ENCODE results near the gene ACOT7.
"Not testable (repeated sequence)": the region's sequence is repeated elsewhere in the genome, so short reads cannot be mapped to it uniquely, and the experiment has no call there.

Gene ACOT7

GRCh38 chr1:6316240-6317097 lies 77.1 kb downstream of the ACOT7 start:
- Mint-ChIP-seq H3K36me3 (ENCODE audit: low read depth) (peaks cover 2% of the 10 kb centered on the region), H3K27me3 (ENCODE audit: low read depth) (no peaks in the 10 kb centered on the region), H3K4me1 (ENCODE audit: low read depth) (no peaks in the 10 kb centered on the region), H3K9me3 (no peaks in the 10 kb centered on the region), H3K27ac (no peak overlapping the region), H3K4me3 (no peak overlapping the region)

GRCh38 chr1:6314503-6314902 lies 79.1 kb downstream of the ACOT7 start:
- H3K36me3 Mint-ChIP-seq (ENCODE audit: low read depth) = peaks cover 2% of the 10 kb centered on the region

GRCh38 chr1:6313393-6314200 lies 80.0 kb downstream of the ACOT7 start:
- no peak overlapping the region for H3K4me3 Mint-ChIP-seq
- H3K27ac Mint-ChIP-seq = no peak overlapping the region
- H3K9me3 Mint-ChIP-seq = peaks cover under 1% of the 10 kb centered on the region
- H3K36me3 Mint-ChIP-seq (ENCODE audit: low read depth) = peaks cover 2% of the 10 kb centered on the region
- no peaks in the 10 kb centered on the region for H3K27me3 Mint-ChIP-seq (ENCODE audit: low read depth)
- no peaks in the 10 kb centered on the region for H3K4me1 Mint-ChIP-seq (ENCODE audit: low read depth)

More at GRCh38 chr1:6314503-6314902, 79.1 kb downstream of the ACOT7 start:
- Mint-ChIP-seq H3K9me3 (no peaks in the 10 kb centered on the region), H3K4me1 (ENCODE audit: low read depth) (no peaks in the 10 kb centered on the region), H3K27me3 (ENCODE audit: low read depth) (no peaks in the 10 kb centered on the region), H3K4me3 (no peak overlapping the region), H3K27ac (no peak overlapping the region)

GRCh38 chr1:6310116-6310848 lies 83.3 kb downstream of the ACOT7 start:
- no peak overlapping the region for H3K27ac Mint-ChIP-seq
- peaks cover 16% of the 10 kb centered on the region for H3K9me3 Mint-ChIP-seq
- H3K4me3 Mint-ChIP-seq = no peak overlapping the region
- H3K36me3 Mint-ChIP-seq (ENCODE audit: low read depth) = peaks cover 9% of the 10 kb centered on the region
- H3K27me3 Mint-ChIP-seq (ENCODE audit: low read depth) = no peaks in the 10 kb centered on the region
- peaks cover 1% of the 10 kb centered on the region for H3K4me1 Mint-ChIP-seq (ENCODE audit: low read depth)

GRCh38 chr1:6309564-6309963 lies 84.0 kb downstream of the ACOT7 start:
- H3K4me3 Mint-ChIP-seq = no peak overlapping the region
- H3K4me1 Mint-ChIP-seq (ENCODE audit: low read depth) = peaks cover 1% of the 10 kb centered on the region
- peak overlapping the region; percentile 62 for H3K27ac Mint-ChIP-seq
- H3K36me3 Mint-ChIP-seq (ENCODE audit: low read depth) = peaks cover 9% of the 10 kb centered on the region
- peaks cover 16% of the 10 kb centered on the region for H3K9me3 Mint-ChIP-seq
- H3K27me3 Mint-ChIP-seq (ENCODE audit: low read depth) = no peaks in the 10 kb centered on the region

- Mint-ChIP-seq H3K36me3 (ENCODE audit: low read depth) (peaks cover 9% of the 10 kb centered on the region), H3K4me1 (ENCODE audit: low read depth) (peaks cover 1% of the 10 kb centered on the region), H3K4me3 (no peak overlapping the region), H3K27me3 (ENCODE audit: low read depth) (no peaks in the 10 kb centered on the region), H3K27ac (no peak overlapping the region), H3K9me3 (peaks cover 16% of the 10 kb centered on the region)
Measured at GRCh38 chr1:6308449-6308848, 85.1 kb downstream of the ACOT7 start.

GRCh38 chr1:6307682-6308081 lies 85.9 kb downstream of the ACOT7 start:
- H3K36me3 Mint-ChIP-seq (ENCODE audit: low read depth); H3K27me3 Mint-ChIP-seq (ENCODE audit: low read depth); H3K4me1 Mint-ChIP-seq (ENCODE audit: low read depth); H3K27ac Mint-ChIP-seq; H3K4me3 Mint-ChIP-seq: not testable (repeated sequence)
- peaks cover 16% of the 10 kb centered on the region for H3K9me3 Mint-ChIP-seq

GRCh38 chr1:6307099-6307498 lies 86.5 kb downstream of the ACOT7 start:
- peaks cover 16% of the 10 kb centered on the region for H3K9me3 Mint-ChIP-seq

GRCh38 chr1:6303397-6304012 lies 90.1 kb downstream of the ACOT7 start:
- H3K27ac Mint-ChIP-seq = no peak overlapping the region
- H3K36me3 Mint-ChIP-seq (ENCODE audit: low read depth) = peaks cover 9% of the 10 kb centered on the region
- peaks cover 1% of the 10 kb centered on the region for H3K4me1 Mint-ChIP-seq (ENCODE audit: low read depth)
- H3K27me3 Mint-ChIP-seq (ENCODE audit: low read depth) = no peaks in the 10 kb centered on the region
- peaks cover 15% of the 10 kb centered on the region for H3K9me3 Mint-ChIP-seq
- no peak overlapping the region for H3K4me3 Mint-ChIP-seq

More at GRCh38 chr1:6307099-6307498, 86.5 kb downstream of the ACOT7 start:
- no peak overlapping the region for H3K4me3 Mint-ChIP-seq
- H3K27ac Mint-ChIP-seq = no peak overlapping the region
- peaks cover 9% of the 10 kb centered on the region for H3K36me3 Mint-ChIP-seq (ENCODE audit: low read depth)
- no peaks in the 10 kb centered on the region for H3K27me3 Mint-ChIP-seq (ENCODE audit: low read depth)
- peaks cover 1% of the 10 kb centered on the region for H3K4me1 Mint-ChIP-seq (ENCODE audit: low read depth)

GRCh38 chr1:6302568-6302967 lies 91.0 kb downstream of the ACOT7 start:
- H3K27ac Mint-ChIP-seq = no peak overlapping the region
- no peak overlapping the region for H3K4me3 Mint-ChIP-seq
- peaks cover 6% of the 10 kb centered on the region for H3K9me3 Mint-ChIP-seq
- peaks cover 9% of the 10 kb centered on the region for H3K36me3 Mint-ChIP-seq (ENCODE audit: low read depth)
- peaks cover 1% of the 10 kb centered on the region for H3K4me1 Mint-ChIP-seq (ENCODE audit: low read depth)
- H3K27me3 Mint-ChIP-seq (ENCODE audit: low read depth) = no peaks in the 10 kb centered on the region

- no peaks in the 10 kb centered on the region for H3K4me1 Mint-ChIP-seq (ENCODE audit: low read depth)
- no peaks in the 10 kb centered on the region for H3K9me3 Mint-ChIP-seq
- no peak overlapping the region for H3K27ac Mint-ChIP-seq
- no peak overlapping the region for H3K4me3 Mint-ChIP-seq
- H3K36me3 Mint-ChIP-seq (ENCODE audit: low read depth) = peaks cover 2% of the 10 kb centered on the region
- H3K27me3 Mint-ChIP-seq (ENCODE audit: low read depth) = no peaks in the 10 kb centered on the region
Measured at GRCh38 chr1:6301526-6301925, 92.0 kb downstream of the ACOT7 start.

- H3K36me3 Mint-ChIP-seq (ENCODE audit: low read depth) = peaks cover 2% of the 10 kb centered on the region
- H3K27me3 Mint-ChIP-seq (ENCODE audit: low read depth) = no peaks in the 10 kb centered on the region
- no peaks in the 10 kb centered on the region for H3K9me3 Mint-ChIP-seq
- no peak overlapping the region for H3K27ac Mint-ChIP-seq
- no peaks in the 10 kb centered on the region for H3K4me1 Mint-ChIP-seq (ENCODE audit: low read depth)
- no peak overlapping the region for H3K4me3 Mint-ChIP-seq
Measured at GRCh38 chr1:6300342-6301048, 93.1 kb downstream of the ACOT7 start.

GRCh38 chr1:6299557-6300165 lies 93.9 kb downstream of the ACOT7 start:
- H3K27ac Mint-ChIP-seq = no peak overlapping the region

More at GRCh38 chr1:6299557-6300165, 93.9 kb downstream of the ACOT7 start:
- peaks cover 2% of the 10 kb centered on the region for H3K4me1 Mint-ChIP-seq (ENCODE audit: low read depth)
- peaks cover 2% of the 10 kb centered on the region for H3K36me3 Mint-ChIP-seq (ENCODE audit: low read depth)
- H3K27me3 Mint-ChIP-seq (ENCODE audit: low read depth) = no peaks in the 10 kb centered on the region
- H3K4me3 Mint-ChIP-seq = no peak overlapping the region
- no peaks in the 10 kb centered on the region for H3K9me3 Mint-ChIP-seq
